Measurements from ENCODE around the gene RPS6KA2. TPM values are rescaled to one million over a fixed set of nuclear protein-coding genes. Genes with fewer than 3 reads are reported as not detected.

RPS6KA2 gene
- total RNA-seq, 1 experiment from 2014 or later: 32.6 TPM

- no peak for DNase-seq (ENCODE audit: low spot score)
Measured at GRCh38 chr6:166448432-166448831, 178.6 kb downstream of the RPS6KA2 start.

GRCh38 chr6:166446567-166447065, 180.4 kb downstream of the RPS6KA2 start:
- no peak for DNase-seq (ENCODE audit: low spot score)

- DNase-seq (ENCODE audit: low spot score): no peak
Measured at GRCh38 chr6:166446146-166446545, 180.9 kb downstream of the RPS6KA2 start.

- no peak for DNase-seq (ENCODE audit: low spot score)
Measured at GRCh38 chr6:166444446-166444845, 182.6 kb downstream of the RPS6KA2 start.

GRCh38 chr6:166443166-166443565, 183.9 kb downstream of the RPS6KA2 start:
- DNase-seq (ENCODE audit: low spot score): no peak

- no peak for DNase-seq (ENCODE audit: low spot score)
Measured at GRCh38 chr6:166442131-166442685, 184.8 kb downstream of the RPS6KA2 start.

- DNase-seq (ENCODE audit: low spot score): no peak
Measured at GRCh38 chr6:166441325-166442078, 185.5 kb downstream of the RPS6KA2 start.

- no peak for DNase-seq (ENCODE audit: low spot score)
Measured at GRCh38 chr6:166440729-166441128, 186.3 kb downstream of the RPS6KA2 start.

GRCh38 chr6:166440106-166440505, 186.9 kb downstream of the RPS6KA2 start:
- no peak for DNase-seq (ENCODE audit: low spot score)

GRCh38 chr6:166439366-166440091, 187.5 kb downstream of the RPS6KA2 start:
- DNase-seq (ENCODE audit: low spot score): no peak

GRCh38 chr6:166438211-166438861, 188.7 kb downstream of the RPS6KA2 start:
- DNase-seq (ENCODE audit: low spot score): no peak

- no peak for DNase-seq (ENCODE audit: low spot score)
Measured at GRCh38 chr6:166437661-166438060, 189.4 kb downstream of the RPS6KA2 start.

GRCh38 chr6:166436195-166437139, 190.6 kb downstream of the RPS6KA2 start:
- DNase-seq (ENCODE audit: low spot score): no peak

GRCh38 chr6:166435574-166435973, 191.5 kb downstream of the RPS6KA2 start:
- no peak for DNase-seq (ENCODE audit: low spot score)

- DNase-seq (ENCODE audit: low spot score): no peak
Measured at GRCh38 chr6:166434336-166434735, 192.7 kb downstream of the RPS6KA2 start.

GRCh38 chr6:166433096-166433495, 194.0 kb downstream of the RPS6KA2 start:
- DNase-seq (ENCODE audit: low spot score): no peak

- no peak for DNase-seq (ENCODE audit: low spot score)
Measured at GRCh38 chr6:166430269-166430668, 196.8 kb downstream of the RPS6KA2 start.

- DNase-seq (ENCODE audit: low spot score): no peak
Measured at GRCh38 chr6:166424431-166424830, 202.6 kb downstream of the RPS6KA2 start.

GRCh38 chr6:166423781-166424180, 203.3 kb downstream of the RPS6KA2 start:
- DNase-seq (ENCODE audit: low spot score): no peak

GRCh38 chr6:166423051-166423745, 203.9 kb downstream of the RPS6KA2 start:
- no peak for DNase-seq (ENCODE audit: low spot score)
